ENCODE measurements around the gene RPL26.
"Not testable (repeated sequence)": the region's sequence is repeated elsewhere in the genome, so short reads cannot be mapped to it uniquely, and the experiment has no call there.

DNA sequence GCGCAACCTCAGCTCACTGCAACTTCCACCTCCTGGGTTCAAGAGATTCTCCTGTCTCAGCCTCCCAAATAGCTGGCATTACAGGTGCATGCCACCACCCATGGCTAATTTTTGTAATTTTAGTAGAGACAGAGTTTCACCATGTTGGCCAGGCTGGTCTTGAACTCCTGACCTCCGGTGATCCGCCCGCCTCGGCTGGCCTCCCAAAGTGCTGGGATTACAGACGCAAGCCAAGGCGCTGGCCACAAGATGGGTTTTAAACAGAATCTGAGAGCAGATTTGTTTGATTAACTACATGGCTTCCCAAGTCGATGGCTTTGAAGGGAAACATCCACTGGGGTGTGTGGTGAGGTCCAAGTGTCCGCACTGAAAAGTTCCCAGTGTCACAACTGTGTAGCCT, 11.5 kb upstream of the RPL26 start:
- not testable (repeated sequence) for TF ChIP-seq CTCF (IDR thresholded peaks at IDR 0.05); EZH2 (IDR thresholded peaks at IDR 0.05; ENCODE audit: borderline replicate concordance, insufficient read depth, low read depth, low read length, poor library complexity, severe bottlenecking)
